ENCODE results near the gene SLFN11. TPM values are rescaled to one million over a fixed set of nuclear protein-coding genes. Genes with fewer than 3 reads are reported as not detected.

The SLFN11 gene
- total and polyA plus RNA-seq, 9 of the 15 experiments (the other 6 are each of a cell fraction or from before 2014, with no cell fraction given): 0.04 to 0.21 TPM; not detected in 7

DNA sequence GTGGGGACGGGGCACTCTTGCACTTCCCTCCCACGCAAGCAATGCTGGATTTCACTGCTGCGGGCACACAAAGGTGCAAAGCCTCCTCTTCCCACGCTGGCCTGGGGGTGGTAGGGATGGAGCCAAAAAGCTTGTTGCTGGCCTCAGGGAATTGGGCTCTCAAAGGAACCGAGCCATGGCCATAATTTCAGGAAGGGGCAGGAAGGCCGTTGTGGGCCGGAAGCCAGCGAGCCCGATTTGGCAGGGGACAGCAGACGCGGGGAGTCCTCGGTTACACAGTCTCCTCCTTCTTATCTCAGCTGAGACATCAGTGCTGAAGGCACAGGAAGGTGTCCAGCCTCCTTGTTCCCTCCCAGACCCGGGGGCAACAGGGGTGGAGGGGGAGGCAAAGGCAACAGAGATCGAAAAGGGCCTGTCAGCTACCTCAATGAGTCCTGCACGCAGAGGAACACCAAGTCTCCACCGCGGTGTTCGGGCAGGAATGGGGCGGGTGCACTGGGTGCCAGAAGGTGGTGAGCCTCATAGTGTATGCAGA is 59.5 kb downstream of the SLFN11 start (continued):
- TF ChIP-seq GABPB1 (CRISPR knock-in tag; IDR thresholded peaks at IDR 0.05) (no peak), RBM39 (optimal IDR thresholded peaks at IDR 0.05; ENCODE audit: low read depth, low read length) (no peak), MAZ (CRISPR knock-in tag; conservative IDR thresholded peaks at IDR 0.05 in 1 of 2, IDR thresholded peaks at IDR 0.05 in 1 of 2) (no peak), GATA2 (CRISPR knock-in tag; IDR thresholded peaks at IDR 0.05) (no peak), HDAC3 (IDR thresholded peaks at IDR 0.05; ENCODE audit: borderline replicate concordance, partially characterized antibody) (no peak), ETS2 (tag; IDR thresholded peaks at IDR 0.05; ENCODE audit: borderline replicate concordance, poor library complexity, severe bottlenecking) (no peak), CBX3 (IDR thresholded peaks at IDR 0.05; ENCODE audit: borderline replicate concordance in 1 of 2, low read length in 2 of 2) (no peak), ZNF79 (CRISPR knock-in tag; IDR thresholded peaks at IDR 0.05; ENCODE audit: low read depth) (no peak)
- TF ChIP-seq, protein P1, sequence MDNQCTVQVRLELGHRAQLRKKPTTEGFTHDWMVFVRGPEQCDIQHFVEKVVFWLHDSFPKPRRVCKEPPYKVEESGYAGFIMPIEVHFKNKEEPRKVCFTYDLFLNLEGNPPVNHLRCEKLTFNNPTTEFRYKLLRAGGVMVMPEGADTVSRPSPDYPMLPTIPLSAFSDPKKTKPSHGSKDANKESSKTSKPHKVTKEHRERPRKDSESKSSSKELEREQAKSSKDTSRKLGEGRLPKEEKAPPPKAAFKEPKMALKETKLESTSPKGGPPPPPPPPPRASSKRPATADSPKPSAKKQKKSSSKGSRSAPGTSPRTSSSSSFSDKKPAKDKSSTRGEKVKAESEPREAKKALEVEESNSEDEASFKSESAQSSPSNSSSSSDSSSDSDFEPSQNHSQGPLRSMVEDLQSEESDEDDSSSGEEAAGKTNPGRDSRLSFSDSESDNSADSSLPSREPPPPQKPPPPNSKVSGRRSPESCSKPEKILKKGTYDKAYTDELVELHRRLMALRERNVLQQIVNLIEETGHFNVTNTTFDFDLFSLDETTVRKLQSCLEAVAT (IDR thresholded peaks at IDR 0.05): no peak

Measured in K562 (cell line).